DOHH2 (cell line): ENCODE results near the gene ZNF213.

Source experiments
- EZH2phosphoT487 ChIP-seq: fragments of 200-600 bp; sonication (generic); IDR thresholded peaks from 2 replicates; pipeline ENCODE4 v1.6.1; 2017; ENCODE audit warnings: borderline replicate concordance, mild to moderate bottlenecking, antibody characterized with exemption, low read length, moderate library complexity, mixed read lengths
- TF ChIP-seq, protein P1 (sequence below): fragments of 200-600 bp; sonication (generic); IDR thresholded peaks from one replicate; pipeline ENCODE4 v1.5.1; 2014; ENCODE audit warnings: antibody characterized with exemption, mild to moderate bottlenecking, low read depth, low read length; ENCODE audit not compliant: poor library complexity, severe bottlenecking

DNA sequence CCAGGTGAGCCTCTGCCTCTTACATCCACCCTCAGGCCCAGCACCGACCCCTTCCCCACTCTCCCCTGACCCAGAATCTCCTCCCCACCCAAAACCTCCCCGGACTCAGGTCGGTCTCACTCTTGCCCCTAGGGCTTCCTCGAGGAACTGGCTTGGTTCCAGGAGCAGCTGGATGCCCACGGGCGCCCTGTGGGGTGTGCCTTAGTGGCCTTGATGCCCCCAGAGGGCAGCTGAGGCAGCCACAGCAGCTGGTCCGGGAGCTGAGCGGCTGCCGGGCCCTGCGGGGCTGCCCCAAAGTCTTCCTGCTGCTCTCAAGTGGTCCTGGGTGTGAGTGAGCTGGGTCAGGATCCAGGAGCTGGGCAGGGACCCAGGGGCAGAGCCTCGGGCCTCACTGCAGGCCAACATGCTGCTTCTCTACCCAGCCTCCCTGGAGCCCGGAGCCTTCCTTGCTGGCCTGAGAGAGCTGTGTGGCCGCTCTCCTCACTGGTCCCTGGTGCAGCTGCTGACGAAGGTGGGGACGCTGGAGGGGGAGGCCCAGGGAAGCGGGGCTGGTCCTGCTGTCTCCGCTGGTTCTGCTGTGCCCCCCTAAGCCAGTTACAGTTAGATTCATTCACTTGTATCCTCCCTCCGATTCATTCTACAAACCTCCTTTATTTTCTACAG is 9.6 kb downstream of the ZNF213 start:
- TF ChIP-seq, protein P1, sequence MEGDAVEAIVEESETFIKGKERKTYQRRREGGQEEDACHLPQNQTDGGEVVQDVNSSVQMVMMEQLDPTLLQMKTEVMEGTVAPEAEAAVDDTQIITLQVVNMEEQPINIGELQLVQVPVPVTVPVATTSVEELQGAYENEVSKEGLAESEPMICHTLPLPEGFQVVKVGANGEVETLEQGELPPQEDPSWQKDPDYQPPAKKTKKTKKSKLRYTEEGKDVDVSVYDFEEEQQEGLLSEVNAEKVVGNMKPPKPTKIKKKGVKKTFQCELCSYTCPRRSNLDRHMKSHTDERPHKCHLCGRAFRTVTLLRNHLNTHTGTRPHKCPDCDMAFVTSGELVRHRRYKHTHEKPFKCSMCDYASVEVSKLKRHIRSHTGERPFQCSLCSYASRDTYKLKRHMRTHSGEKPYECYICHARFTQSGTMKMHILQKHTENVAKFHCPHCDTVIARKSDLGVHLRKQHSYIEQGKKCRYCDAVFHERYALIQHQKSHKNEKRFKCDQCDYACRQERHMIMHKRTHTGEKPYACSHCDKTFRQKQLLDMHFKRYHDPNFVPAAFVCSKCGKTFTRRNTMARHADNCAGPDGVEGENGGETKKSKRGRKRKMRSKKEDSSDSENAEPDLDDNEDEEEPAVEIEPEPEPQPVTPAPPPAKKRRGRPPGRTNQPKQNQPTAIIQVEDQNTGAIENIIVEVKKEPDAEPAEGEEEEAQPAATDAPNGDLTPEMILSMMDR: no peak
- no peak for TF ChIP-seq EZH2phosphoT487
